Spinal cord (tissue), 10 donors: ENCODE results near the gene EEPD1. TPM values are rescaled to one million over a fixed set of nuclear protein-coding genes. Genes with fewer than 3 reads are reported as not detected.

Source experiments
- DNase-seq, 6 donors: peaks; one replicate each; pipeline versions ENCODE4 v3.0.0 to v3.0.0-alpha.2; 2013 to 2015; ENCODE audit warnings: low spot score in 6 of 6, low read depth in 4 of 6
- H3K27ac ChIP-seq: one replicate; pipeline ENCODE4 v1.5.1; 2013; ENCODE audit warnings: low read depth, low read length, control low read depth
- H3K27me3 ChIP-seq: one replicate; pipeline ENCODE4 v1.6.1; 2013; ENCODE audit warnings: low read length; ENCODE audit not compliant: control insufficient read depth, insufficient read depth
- H3K36me3 ChIP-seq: one replicate; pipeline ENCODE4 v1.6.1; 2013; ENCODE audit warnings: low read length; ENCODE audit not compliant: control insufficient read depth, insufficient read depth
- H3K4me1 ChIP-seq: one replicate; pipeline ENCODE4 v1.6.1; 2013; ENCODE audit warnings: low read length; ENCODE audit not compliant: control insufficient read depth, insufficient read depth
- H3K4me3 ChIP-seq: one replicate; pipeline ENCODE4 v1.5.1; 2013; ENCODE audit warnings: low read depth, low read length, control low read depth
- H3K9me3 ChIP-seq: one replicate; pipeline ENCODE4 v1.6.1; 2013; ENCODE audit warnings: low read length; ENCODE audit not compliant: control insufficient read depth, insufficient read depth
- WGBS: methylation state at CpG from one replicate; pipeline ENCODE4 v1.1.5; 2013; ENCODE audit warnings: missing lambda C conversion rate; ENCODE audit not compliant: insufficient coverage; 5-methylcytosine and 5-hydroxymethylcytosine counted together
- polyA plus RNA-seq, 2 donors: library from polyadenylated mRNA; unstranded; fragments of 120-200 nt; gene quantifications; one replicate each; pipeline ENCODE4 v1.2.1, GENCODE V29; 2013; ENCODE audit not compliant: insufficient read length in 2 of 2
- small RNA-seq: library from RNA; depleted of rRNA; stranded (forward); fragments of <200 nt; gene quantifications from one replicate; pipeline ENCODE3, GENCODE V24; 2014; ENCODE audit warnings: low replicate concordance
- total RNA-seq, 2 donors: library from RNA; depleted of rRNA in 1 of 2; stranded (reverse); fragments of 120-200 nt in 1 of 2; fragments of >200 nt in 1 of 2; gene quantifications; one replicate each; pipeline versions ENCODE4 v1.2.3 to v1.2.4, GENCODE V29; 2013 to 2014
- donor health status: healthy.

The EEPD1 gene
- total and polyA plus RNA-seq, 4 donors: 25.8 to 55.8 (median 41.8) TPM

- Histone ChIP-seq H3K4me3 (no peak overlapping the region), H3K27ac (no peak overlapping the region), H3K27me3 (no peaks in the 10 kb centered on the region), H3K4me1 (no peaks in the 10 kb centered on the region), H3K9me3 (no peaks in the 10 kb centered on the region), H3K36me3 (no peaks in the 10 kb centered on the region)
- WGBS: no CpG with 5 or more reads among the region's 2 CpGs
- DNase-seq: no peak
Measured at GRCh38 chr7:36349626-36350025, 196.6 kb downstream of the EEPD1 start.

Small RNA genes within 50 kb of the gene (small RNA-seq; reads per million reads assigned to genes)
- gene AC006960.1 (not detected), gene AC007327.1 (not detected), gene RF00019 (not detected)

Other genes with a start within 250 kb of the EEPD1 start
- 10 to 100 TPM; 24.9 to 35.5 TPM for gene ANLN, start 236.6 kb downstream of the EEPD1 start, total RNA-seq
- 10 to 100 TPM; 12.4 to 12.5 TPM for gene ANLN, start 236.6 kb downstream of the EEPD1 start, polyA plus RNA-seq